IMR-90 (cell line): ENCODE results near the gene PTGER2. TPM values are rescaled to one million over a fixed set of nuclear protein-coding genes. Genes with fewer than 3 reads are reported as not detected.

Experiments used
- ATAC-seq: fragments of 200-7000 bp; cut with Tn5 transposase; 2 replicates; pipeline ENCODE4 v1.9.1; 2020; ENCODE audit warnings: low read depth, mild to moderate bottlenecking, moderate library complexity
- BruUV-seq: library from RNA; stranded (reverse); fragments of 400-500 nt; replicated peaks from 2 replicates; lab custom pipeline; 2021; lab: Mats Ljungman, UMichigan
- CTCF ChIA-PET: fragments of 300-600 bp; formaldehyde crosslinking; extraction: SDS; loops from one replicate; lab custom pipeline; 2021; ENCODE audit warnings: antibody characterized with exemption; lab: Yijun Ruan, JAX
- POLR2A ChIA-PET: fragments of 300-600 bp; sonication (Branson Sonifier 250); formaldehyde crosslinking; loops from one replicate; lab custom pipeline; 2022; ENCODE audit warnings: antibody characterized with exemption; ENCODE audit not compliant: unreplicated experiment; lab: Charles Lee
- DNase-seq: peaks from one replicate; pipeline ENCODE4 v3.0.0; 2013
- H2AFZ ChIP-seq: replicated peaks from 2 replicates; pipeline ENCODE3; 2013; ENCODE audit warnings: low read length, mild to moderate bottlenecking; ENCODE audit not compliant: poor library complexity
- H2AK5ac ChIP-seq: 2 replicates; pipeline ENCODE4 v1.6.1; 2013; ENCODE audit warnings: low read depth, low read length, inconsistent platforms
- H2AK9ac ChIP-seq: replicated peaks from 2 replicates; pipeline ENCODE3; 2013; ENCODE audit warnings: mild to moderate bottlenecking, low read depth, low read length, moderate library complexity; ENCODE audit not compliant: poor library complexity
- H2BK120ac ChIP-seq: 2 replicates; pipeline ENCODE4 v1.6.1; 2013; ENCODE audit warnings: low read depth, low read length, inconsistent platforms
- H2BK15ac ChIP-seq: 3 replicates; pipeline ENCODE4 v1.6.1; 2013; ENCODE audit warnings: low read depth, low read length, inconsistent platforms
- H2BK20ac ChIP-seq: 2 replicates; pipeline ENCODE4 v1.6.1; 2013; ENCODE audit warnings: low read depth, mild to moderate bottlenecking, inconsistent platforms, low read length, moderate library complexity
- H2BK5ac ChIP-seq: 2 replicates; pipeline ENCODE4 v1.6.1; 2013; ENCODE audit warnings: mild to moderate bottlenecking, low read depth, low read length, inconsistent platforms; ENCODE audit not compliant: poor library complexity, severe bottlenecking
- H3K14ac ChIP-seq: replicated peaks from 2 replicates; pipeline ENCODE4 v1.6.1; 2013; ENCODE audit warnings: low read depth, low read length, inconsistent platforms
- H3K18ac ChIP-seq: 2 replicates; pipeline ENCODE4 v1.6.1; 2013; ENCODE audit warnings: low read depth, low read length, control low read depth
- H3K23ac ChIP-seq: 2 replicates; pipeline ENCODE4 v1.6.1; 2013; ENCODE audit warnings: low read depth, low read length, inconsistent platforms
- H3K27ac ChIP-seq: 2 replicates; pipeline ENCODE4 v1.5.1; 2013; ENCODE audit warnings: mild to moderate bottlenecking, control low read depth, low read length; ENCODE audit not compliant: insufficient read depth
- H3K27me3 ChIP-seq: 2 replicates; pipeline ENCODE4 v1.6.1; 2013; ENCODE audit warnings: low read length; ENCODE audit not compliant: control insufficient read depth, insufficient read depth
- H3K36me3 ChIP-seq: 2 replicates; pipeline ENCODE4 v1.6.1; 2013; ENCODE audit warnings: low read length, mixed read lengths; ENCODE audit not compliant: control insufficient read depth, insufficient read depth
- H3K4ac ChIP-seq: 2 replicates; pipeline ENCODE4 v1.6.1; 2013; ENCODE audit warnings: low read depth, low read length, inconsistent platforms
- H3K4me1 ChIP-seq: 2 replicates; pipeline ENCODE4 v1.6.1; 2013; ENCODE audit warnings: low read length, mixed read lengths; ENCODE audit not compliant: control insufficient read depth, insufficient read depth
- H3K4me2 ChIP-seq: 2 replicates; pipeline ENCODE4 v1.6.1; 2013; ENCODE audit warnings: low read depth, mild to moderate bottlenecking, control low read depth, low read length, moderate library complexity
- H3K4me3 ChIP-seq: 2 replicates; pipeline ENCODE4 v1.5.1; 2013; ENCODE audit warnings: low read depth, mild to moderate bottlenecking, control low read depth, low read length, moderate library complexity; ENCODE audit not compliant: insufficient read depth
- H3K56ac ChIP-seq: 2 replicates; pipeline ENCODE4 v1.6.1; 2013; ENCODE audit warnings: low read length, inconsistent platforms; ENCODE audit not compliant: insufficient read depth; ENCODE audit errors: extremely low read depth
- H3K79me1 ChIP-seq, 2 experiments: 2 replicates each; pipeline ENCODE4 v1.6.1; 2013; ENCODE audit warnings: low read length in 2 of 2, inconsistent platforms in 1 of 2, low read depth in 1 of 2
- H3K9ac ChIP-seq: 2 replicates; pipeline ENCODE4 v1.6.1; 2013; ENCODE audit warnings: low read depth, low read length, control low read depth
- H3K9me1 ChIP-seq: 2 replicates; pipeline ENCODE4 v1.6.1; 2013; ENCODE audit warnings: low read length, inconsistent platforms; ENCODE audit not compliant: insufficient read depth
- H3K9me3 ChIP-seq: 2 replicates; pipeline ENCODE4 v1.6.1; 2013; ENCODE audit warnings: low read length; ENCODE audit not compliant: control insufficient read depth, insufficient read depth
- H4K20me1 ChIP-seq: 2 replicates; pipeline ENCODE4 v1.6.1; 2013; ENCODE audit warnings: low read length, inconsistent platforms; ENCODE audit not compliant: insufficient read depth
- H4K5ac ChIP-seq: 2 replicates; pipeline ENCODE4 v1.6.1; 2013; ENCODE audit warnings: mild to moderate bottlenecking, low read depth, low read length, control low read depth
- H4K8ac ChIP-seq, 2 experiments: 2 replicates each; pipeline ENCODE4 v1.6.1; 2013; ENCODE audit warnings: low read depth in 2 of 2, low read length in 2 of 2, control low read depth in 1 of 2, inconsistent platforms in 1 of 2
- H4K91ac ChIP-seq: 2 replicates; pipeline ENCODE4 v1.6.1; 2013; ENCODE audit warnings: low read depth, low read length, inconsistent platforms; ENCODE audit not compliant: insufficient read depth
- BHLHE40 ChIP-seq: fragments of 150-350 bp; IDR thresholded peaks from 2 replicates; pipeline ENCODE4 v1.6.1; 2016; ENCODE audit warnings: mild to moderate bottlenecking, low read depth, low read length
- MAZ ChIP-seq: IDR thresholded peaks from 2 replicates; pipeline ENCODE4 v1.6.1; 2012; ENCODE audit warnings: low read depth, mild to moderate bottlenecking, low read length, improper control_type of control experiment, moderate library complexity, borderline replicate concordance
- MXI1 ChIP-seq: IDR thresholded peaks from 2 replicates; pipeline ENCODE4 v1.6.1; 2012; ENCODE audit warnings: low read depth, mild to moderate bottlenecking, low read length, moderate library complexity, borderline replicate concordance
- POLR2A ChIP-seq: IDR thresholded peaks from 2 replicates; pipeline ENCODE4 v1.6.1; 2012; ENCODE audit warnings: mild to moderate bottlenecking, low read depth, low read length
- RAD21 ChIP-seq: IDR thresholded peaks from 2 replicates; pipeline ENCODE4 v1.6.1; 2012; ENCODE audit warnings: low read length, improper control_type of control experiment
- RCOR1 ChIP-seq: IDR thresholded peaks from 2 replicates; pipeline ENCODE4 v1.6.1; 2012; ENCODE audit warnings: mild to moderate bottlenecking, low read length, improper control_type of control experiment; ENCODE audit not compliant: insufficient replicate concordance
- WGBS, 2 experiments: methylation state at CpG; one replicate each; pipeline versions ENCODE4 v1.1.5 to v1.1.7; 2013; ENCODE audit warnings: missing lambda C conversion rate in 2 of 2; ENCODE audit not compliant: insufficient read length in 1 of 2; ENCODE audit errors: extremely low coverage in 2 of 2; 5-methylcytosine and 5-hydroxymethylcytosine counted together
- dilution Hi-C: fragments of 300-500 bp; cut with HindIII; formaldehyde crosslinking; loops from one replicate; pipeline ENCODE4 v1.14.3; 2018; ENCODE audit warnings: low sequenced_read_pairs; ENCODE audit not compliant: unreplicated experiment
- in situ Hi-C: fragments of 300-500 bp; cut with MboI; formaldehyde crosslinking; loops from 3 replicates; pipeline ENCODE4 v1.14.3; 2019; ENCODE audit warnings: low sequenced_read_pairs, inconsistent platforms, mixed read lengths
- intact Hi-C: fragments of 100-400 bp; cut with micrococcal nuclease; formaldehyde crosslinking; loops from 2 replicates; pipeline ENCODE4 v1.10.0; 2022
- polyA plus RNA-seq, 3 experiments: library from polyadenylated mRNA; depleted of rRNA; stranded (reverse); fragments of >200 nt; gene quantifications; 2 replicates each; pipeline ENCODE4 v1.2.3, GENCODE V29; 2012; ENCODE audit warnings: low replicate concordance in 1 of 3
- total RNA-seq: library from RNA; depleted of rRNA; stranded (reverse); fragments of >200 nt; gene quantifications from 2 replicates; pipeline ENCODE4 v1.2.3, GENCODE V29; 2012
- TF ChIP-seq, protein P1 (sequence below): fragments of 150-350 bp; IDR thresholded peaks from 2 replicates; pipeline ENCODE4 v1.6.1; 2016; ENCODE audit warnings: low read depth, mild to moderate bottlenecking, low read length, moderate library complexity, borderline replicate concordance

PTGER2 gene
- total and polyA plus RNA-seq, 2 of the 4 experiments (the other 2 are of a cell fraction): 24.7 to 58.5 TPM

GRCh38 chr14:52369305-52369801 is 55.2 kb downstream of the PTGER2 start:
- H3K4me3 ChIP-seq: no peak overlapping the region
- H4K91ac ChIP-seq: peak overlapping the region; percentile 54; the same call in 1 of the 2 replicates
- H2BK120ac ChIP-seq: peak overlapping the region; percentile 38; the same call in 1 of the 2 replicates
- no peaks in the 10 kb centered on the region for H3K79me1 ChIP-seq
- H3K56ac ChIP-seq: no peak overlapping the region
- no peak overlapping the region for H2AK5ac ChIP-seq
- POLR2A ChIA-PET: no interaction called here
- DNase-seq: peak; percentile 54
- no TSS peak for BruUV-seq
- H3K36me3 ChIP-seq: no peaks in the 10 kb centered on the region
- peak overlapping the region; percentile 28 for H3K14ac ChIP-seq
- H2BK15ac ChIP-seq: peak overlapping the region; percentile 42; the same call in 1 of the 3 replicates
- H3K4me2 ChIP-seq: no peak overlapping the region
- peak overlapping the region; percentile 52; the same call in 1 of the 2 replicates for H2BK20ac ChIP-seq
- intact Hi-C loops (no loop called here), in situ Hi-C loops (no loop called here), dilution Hi-C loops (no loop called here)
- H3K27me3 ChIP-seq: 0 out of 2 replicates have a peak, but pooled peaks cover 2% of the 10 kb centered on the region
- peak overlapping the region; percentile 66 for H3K4ac ChIP-seq
- H3K18ac ChIP-seq: peak overlapping the region; percentile 20; the same call in 1 of the 2 replicates
- ATAC-seq: no peak; the same call in 1 of the 2 replicates
- H4K20me1 ChIP-seq: no peaks in the 10 kb centered on the region
- H2BK5ac ChIP-seq: no peak overlapping the region
- H2AFZ ChIP-seq: no peak overlapping the region
- TF ChIP-seq MXI1 (no peak), BHLHE40 (no peak), RAD21 (no peak), MAZ (no peak), POLR2A (no peak), RCOR1 (no peak)
- TF ChIP-seq, protein P1, sequence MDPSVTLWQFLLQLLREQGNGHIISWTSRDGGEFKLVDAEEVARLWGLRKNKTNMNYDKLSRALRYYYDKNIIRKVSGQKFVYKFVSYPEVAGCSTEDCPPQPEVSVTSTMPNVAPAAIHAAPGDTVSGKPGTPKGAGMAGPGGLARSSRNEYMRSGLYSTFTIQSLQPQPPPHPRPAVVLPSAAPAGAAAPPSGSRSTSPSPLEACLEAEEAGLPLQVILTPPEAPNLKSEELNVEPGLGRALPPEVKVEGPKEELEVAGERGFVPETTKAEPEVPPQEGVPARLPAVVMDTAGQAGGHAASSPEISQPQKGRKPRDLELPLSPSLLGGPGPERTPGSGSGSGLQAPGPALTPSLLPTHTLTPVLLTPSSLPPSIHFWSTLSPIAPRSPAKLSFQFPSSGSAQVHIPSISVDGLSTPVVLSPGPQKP: no peak
- H3K9me3 ChIP-seq: no peaks in the 10 kb centered on the region
- peak overlapping the region in 1 of 2 experiments; percentile 43; a peak in 1 of 4 replicates for H4K8ac ChIP-seq
- H3K9ac ChIP-seq: no peak overlapping the region
- H3K27ac ChIP-seq: no peak overlapping the region
- H3K9me1 ChIP-seq: peaks cover 3% of the 10 kb centered on the region; the same call in 1 of the 2 replicates
- no peak overlapping the region for H2AK9ac ChIP-seq
- peaks cover 6% of the 10 kb centered on the region for H3K4me1 ChIP-seq
- H3K23ac ChIP-seq: no peak overlapping the region
- CTCF ChIA-PET: no interaction called here
- H4K5ac ChIP-seq: peak overlapping the region; percentile 3; the same call in 1 of the 2 replicates
- WGBS, 2 experiments: no CpG with 5 or more reads among the region's 3 CpGs
